HCT116 (cell line): ENCODE measurements around the gene LEFTY2.

ENCODE experiments used
- EZH2 ChIP-seq: fragments of 200-600 bp; sonication (generic); IDR thresholded peaks from 2 replicates; pipeline ENCODE4 v1.6.1; 2017; ENCODE audit warnings: antibody characterized with exemption, mixed run types
- SRF ChIP-seq: IDR thresholded peaks from 2 replicates; pipeline ENCODE4 v1.6.1; 2012; ENCODE audit warnings: low read depth
- ZNF274 ChIP-seq: fragments of 200-500 bp; sonication (Bioruptor generic); IDR thresholded peaks from 2 replicates; pipeline ENCODE4 v1.6.1; 2014; ENCODE audit warnings: mild to moderate bottlenecking, low read depth, low read length, inconsistent platforms
- TF ChIP-seq, protein P1 (sequence below): IDR thresholded peaks from 2 replicates; pipeline ENCODE4 v1.6.1; 2012
- TF ChIP-seq, protein P2 (sequence below), 3 experiments: fragments of 200-600 bp in 1 of 3; sonication (generic) in 1 of 3; IDR thresholded peaks in 2 of 3; conservative IDR thresholded peaks in 1 of 3; 2 replicates each; pipeline ENCODE4 v1.5.1; 2012 to 2017; ENCODE audit warnings: low read depth in 2 of 3, low read length in 2 of 3, antibody characterized with exemption in 1 of 3, borderline replicate concordance in 1 of 3, control low read depth in 1 of 3, mild to moderate bottlenecking in 1 of 3, mixed read lengths in 1 of 3, mixed run types in 1 of 3, moderate library complexity in 1 of 3; ENCODE audit not compliant: insufficient read depth in 1 of 3

DNA sequence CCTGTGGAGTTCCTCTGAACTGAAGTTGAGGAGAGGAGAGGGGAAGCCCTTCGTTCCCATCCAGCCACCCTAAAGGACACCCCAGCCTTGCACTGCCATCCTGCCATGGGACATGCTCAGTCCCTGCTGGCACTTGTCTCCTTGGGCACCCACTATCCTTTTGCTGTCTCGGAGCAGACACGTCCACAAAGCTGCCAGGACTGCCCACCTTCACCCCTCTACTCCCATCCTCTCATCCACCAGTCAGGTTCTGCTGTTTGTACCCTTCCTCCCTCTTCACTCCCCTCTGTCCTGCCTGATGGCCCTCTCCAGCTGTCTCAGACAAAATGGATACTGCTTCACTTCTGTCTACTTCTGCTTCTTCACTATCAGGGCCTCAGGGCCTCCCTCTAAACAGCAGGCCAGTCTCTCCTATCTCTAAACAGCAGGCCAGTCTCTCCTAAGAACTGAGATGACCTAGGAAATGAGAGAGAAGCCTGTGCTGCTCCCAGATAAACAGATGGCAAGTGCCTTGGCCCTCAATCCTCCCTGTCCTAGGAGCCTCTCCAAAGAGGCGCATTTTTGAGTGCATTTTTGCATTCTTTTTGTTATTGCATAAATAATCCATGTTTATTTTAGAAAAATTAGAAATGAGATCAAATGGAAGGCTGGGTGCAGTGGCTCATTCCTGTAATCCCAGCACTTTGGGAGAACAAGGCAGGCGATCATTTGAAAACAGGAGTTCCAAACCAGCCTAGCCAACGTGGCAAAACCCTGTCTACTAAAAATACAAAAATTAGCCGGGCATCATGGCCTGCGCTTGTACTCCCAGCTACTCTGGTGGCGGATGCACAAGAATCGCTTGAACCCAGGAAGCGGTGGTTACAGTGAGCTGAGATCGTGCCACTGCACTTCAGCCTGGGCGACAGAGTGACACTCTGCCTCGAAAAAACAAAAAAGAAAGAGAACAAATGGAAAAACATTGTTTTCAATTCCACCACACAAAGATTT, 12.5 kb downstream of the LEFTY2 start:
- TF ChIP-seq ZNF274 (no peak), SRF (no peak), EZH2 (no peak)
- TF ChIP-seq, protein P1, sequence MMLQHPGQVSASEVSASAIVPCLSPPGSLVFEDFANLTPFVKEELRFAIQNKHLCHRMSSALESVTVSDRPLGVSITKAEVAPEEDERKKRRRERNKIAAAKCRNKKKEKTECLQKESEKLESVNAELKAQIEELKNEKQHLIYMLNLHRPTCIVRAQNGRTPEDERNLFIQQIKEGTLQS = no peak
- TF ChIP-seq, protein P2, sequence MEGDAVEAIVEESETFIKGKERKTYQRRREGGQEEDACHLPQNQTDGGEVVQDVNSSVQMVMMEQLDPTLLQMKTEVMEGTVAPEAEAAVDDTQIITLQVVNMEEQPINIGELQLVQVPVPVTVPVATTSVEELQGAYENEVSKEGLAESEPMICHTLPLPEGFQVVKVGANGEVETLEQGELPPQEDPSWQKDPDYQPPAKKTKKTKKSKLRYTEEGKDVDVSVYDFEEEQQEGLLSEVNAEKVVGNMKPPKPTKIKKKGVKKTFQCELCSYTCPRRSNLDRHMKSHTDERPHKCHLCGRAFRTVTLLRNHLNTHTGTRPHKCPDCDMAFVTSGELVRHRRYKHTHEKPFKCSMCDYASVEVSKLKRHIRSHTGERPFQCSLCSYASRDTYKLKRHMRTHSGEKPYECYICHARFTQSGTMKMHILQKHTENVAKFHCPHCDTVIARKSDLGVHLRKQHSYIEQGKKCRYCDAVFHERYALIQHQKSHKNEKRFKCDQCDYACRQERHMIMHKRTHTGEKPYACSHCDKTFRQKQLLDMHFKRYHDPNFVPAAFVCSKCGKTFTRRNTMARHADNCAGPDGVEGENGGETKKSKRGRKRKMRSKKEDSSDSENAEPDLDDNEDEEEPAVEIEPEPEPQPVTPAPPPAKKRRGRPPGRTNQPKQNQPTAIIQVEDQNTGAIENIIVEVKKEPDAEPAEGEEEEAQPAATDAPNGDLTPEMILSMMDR (IDR thresholded peaks at IDR 0.05 in 2 of 3, conservative IDR thresholded peaks at IDR 0.05 in 1 of 3; ENCODE audit: borderline replicate concordance in 1 of 3, insufficient read depth in 1 of 3, low read depth in 2 of 3, low read length in 2 of 3) = no peak
